Measurements from ENCODE around the gene IQSEC1.

Gene IQSEC1

DNA sequence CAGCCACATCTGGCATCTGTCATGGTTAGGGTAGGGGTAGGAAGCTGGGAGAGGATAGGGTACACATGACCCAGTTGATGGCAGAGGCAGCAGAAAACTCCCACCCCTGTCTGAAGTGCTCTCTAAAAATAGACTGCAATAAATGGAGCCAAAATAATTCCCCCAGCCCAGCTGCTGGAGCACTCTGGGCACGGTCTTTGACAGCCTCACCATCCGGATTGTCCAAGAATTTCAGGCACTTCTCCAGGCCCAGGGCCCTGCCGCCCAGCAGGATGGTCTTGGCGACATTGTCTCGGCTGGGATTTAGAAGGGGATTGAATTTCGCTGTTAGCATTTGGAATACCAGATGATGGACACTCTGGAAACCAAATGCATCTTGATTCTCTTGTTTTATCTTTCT, 103.7 kb downstream of the IQSEC1 start:
- no peaks in the 10 kb centered on the region for H3K36me3 ChIP-seq (ENCODE audit: insufficient read depth, low read length)

DNA sequence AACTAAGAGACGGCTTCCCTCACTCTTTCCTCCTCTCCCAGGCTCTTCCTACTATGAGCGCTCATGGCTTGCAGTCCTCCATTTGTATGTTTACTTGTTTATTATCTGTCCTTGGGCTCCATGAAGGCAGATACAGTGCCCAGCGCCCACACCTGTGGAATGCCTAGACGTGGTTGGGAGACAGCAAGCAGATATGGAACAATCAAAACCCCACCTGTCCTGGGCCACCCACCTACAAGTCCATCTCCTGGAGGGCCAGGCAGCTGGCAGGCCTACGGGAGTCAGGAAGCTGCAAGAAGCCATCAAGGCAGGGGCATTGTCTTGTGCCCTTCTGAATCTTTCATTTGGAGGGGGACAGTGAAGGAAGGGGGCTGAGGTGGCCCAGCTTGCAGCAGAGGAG, 104.7 kb downstream of the IQSEC1 start:
- Histone ChIP-seq H3K9me3 (replicated peaks; ENCODE audit: low read length) (no peaks in the 10 kb centered on the region), H3K4me2 (ENCODE audit: low read length) (no peak overlapping the region), H3K4me3 (ENCODE audit: low read length) (no peak overlapping the region), H3K4me1 (ENCODE audit: control insufficient read depth, insufficient read depth, low read length) (peaks cover 19% of the 10 kb centered on the region), H3K27me3 (ENCODE audit: control insufficient read depth, insufficient read depth, low read length) (peaks cover 15% of the 10 kb centered on the region), H3K9ac (ENCODE audit: low read depth, low read length) (no peak overlapping the region), H3K36me3 (ENCODE audit: insufficient read depth, low read length) (no peaks in the 10 kb centered on the region)

More for the DNA sequence above, 103.7 kb downstream of the IQSEC1 start:
- Histone ChIP-seq H3K27me3 (ENCODE audit: control insufficient read depth, insufficient read depth, low read length) (peaks cover 21% of the 10 kb centered on the region), H3K4me3 (ENCODE audit: low read length) (no peak overlapping the region), H3K4me1 (ENCODE audit: control insufficient read depth, insufficient read depth, low read length) (peaks cover 14% of the 10 kb centered on the region), H3K9me3 (replicated peaks; ENCODE audit: low read length) (no peaks in the 10 kb centered on the region), H3K9ac (ENCODE audit: low read depth, low read length) (no peak overlapping the region), H3K4me2 (ENCODE audit: low read length) (no peak overlapping the region)

DNA sequence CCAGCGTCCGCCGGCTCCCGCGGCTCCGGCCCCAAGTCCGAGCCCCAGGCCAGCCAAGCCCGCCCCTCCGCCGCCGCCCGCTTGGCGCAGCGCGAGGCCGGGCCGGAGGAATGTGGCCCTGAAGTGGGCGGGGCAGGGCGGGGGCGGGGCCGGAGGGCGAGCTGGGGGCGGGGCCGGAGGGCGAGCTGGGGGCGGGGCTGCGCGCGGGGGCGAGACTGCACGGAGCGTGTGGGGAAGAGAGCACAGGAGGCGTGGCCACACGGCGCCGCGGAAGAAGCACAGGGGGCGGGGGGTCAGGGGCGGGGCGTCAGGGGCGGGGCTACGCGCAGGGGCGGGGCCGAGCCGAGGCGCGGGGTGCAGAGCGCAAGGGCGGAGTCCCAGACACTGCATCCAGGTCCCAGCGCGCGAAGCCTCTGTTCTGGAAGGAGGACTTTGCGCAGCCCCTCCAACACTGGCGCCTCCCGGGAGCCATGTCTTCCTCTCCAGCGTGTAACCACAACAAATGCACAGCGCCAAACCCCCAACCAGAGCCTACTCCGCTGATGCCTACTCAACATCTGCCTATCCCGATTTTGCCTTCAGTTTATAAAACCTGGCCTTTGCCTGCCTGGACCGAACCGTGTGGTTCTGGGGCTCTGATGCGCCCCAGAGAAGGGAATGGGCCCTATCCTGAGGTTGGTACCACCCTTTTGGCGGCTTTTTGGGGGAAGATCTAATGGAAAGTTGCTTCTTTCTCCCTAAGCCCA, 105.5 kb downstream of the IQSEC1 start:
- Histone ChIP-seq H3K4me2 (ENCODE audit: low read length) (peak overlapping the region; percentile 89), H3K4me3 (ENCODE audit: low read length) (peak overlapping the region; percentile 78), H3K4me1 (ENCODE audit: control insufficient read depth, insufficient read depth, low read length) (peaks cover 19% of the 10 kb centered on the region), H3K9ac (ENCODE audit: low read depth, low read length) (peak overlapping the region; percentile 87), H3K36me3 (ENCODE audit: insufficient read depth, low read length) (no peaks in the 10 kb centered on the region), H3K27me3 (ENCODE audit: control insufficient read depth, insufficient read depth, low read length) (peaks cover 15% of the 10 kb centered on the region), H3K9me3 (replicated peaks; ENCODE audit: low read length) (no peaks in the 10 kb centered on the region)

DNA sequence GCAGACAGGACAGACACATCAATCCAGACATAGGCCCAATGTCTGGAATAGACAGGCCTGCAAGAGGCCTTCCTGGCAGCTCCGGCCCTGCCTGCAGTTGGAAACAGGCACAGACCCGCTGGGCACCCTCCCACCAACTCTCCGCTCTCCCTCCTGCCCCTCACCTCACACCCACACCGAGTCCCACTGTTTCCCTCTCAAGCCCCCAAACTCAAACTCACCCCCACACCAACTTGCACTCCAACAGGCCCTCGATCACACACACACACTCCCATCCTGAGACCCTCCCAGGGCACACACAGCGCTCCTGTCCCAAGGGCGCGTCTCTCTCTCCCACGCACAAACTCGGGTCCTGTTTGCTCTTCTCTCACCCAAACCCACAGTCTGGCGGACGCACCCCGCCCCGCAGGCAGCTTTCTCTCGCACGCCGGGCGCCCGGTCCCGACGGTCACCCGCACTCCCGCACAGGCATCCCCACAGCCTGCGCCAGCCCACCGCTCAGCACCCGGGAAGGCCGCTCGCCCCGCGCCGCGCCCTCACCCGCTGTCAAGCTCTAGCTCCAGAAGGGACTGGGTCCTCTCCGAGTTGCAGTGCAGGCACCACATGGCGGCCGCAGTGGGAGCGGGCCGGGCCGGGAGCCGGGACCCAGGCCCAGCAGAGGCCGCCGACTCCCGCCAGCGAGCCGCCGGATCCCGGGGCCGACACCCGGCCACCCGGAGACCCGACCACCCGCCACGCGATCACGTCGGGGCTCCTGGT, 106.2 kb downstream of the IQSEC1 start:
- H3K9me3 ChIP-seq (replicated peaks; ENCODE audit: low read length), result no peaks in the 10 kb centered on the region
- peak overlapping the region; percentile 78 for H3K4me3 ChIP-seq (ENCODE audit: low read length)
- H3K4me2 ChIP-seq (ENCODE audit: low read length), result peak overlapping the region; percentile 89
- no peaks in the 10 kb centered on the region for H3K36me3 ChIP-seq (ENCODE audit: insufficient read depth, low read length)
- peak overlapping the region; percentile 87 for H3K9ac ChIP-seq (ENCODE audit: low read depth, low read length)
- peaks cover 19% of the 10 kb centered on the region for H3K4me1 ChIP-seq (ENCODE audit: control insufficient read depth, insufficient read depth, low read length)
- peaks cover 15% of the 10 kb centered on the region for H3K27me3 ChIP-seq (ENCODE audit: control insufficient read depth, insufficient read depth, low read length)

DNA sequence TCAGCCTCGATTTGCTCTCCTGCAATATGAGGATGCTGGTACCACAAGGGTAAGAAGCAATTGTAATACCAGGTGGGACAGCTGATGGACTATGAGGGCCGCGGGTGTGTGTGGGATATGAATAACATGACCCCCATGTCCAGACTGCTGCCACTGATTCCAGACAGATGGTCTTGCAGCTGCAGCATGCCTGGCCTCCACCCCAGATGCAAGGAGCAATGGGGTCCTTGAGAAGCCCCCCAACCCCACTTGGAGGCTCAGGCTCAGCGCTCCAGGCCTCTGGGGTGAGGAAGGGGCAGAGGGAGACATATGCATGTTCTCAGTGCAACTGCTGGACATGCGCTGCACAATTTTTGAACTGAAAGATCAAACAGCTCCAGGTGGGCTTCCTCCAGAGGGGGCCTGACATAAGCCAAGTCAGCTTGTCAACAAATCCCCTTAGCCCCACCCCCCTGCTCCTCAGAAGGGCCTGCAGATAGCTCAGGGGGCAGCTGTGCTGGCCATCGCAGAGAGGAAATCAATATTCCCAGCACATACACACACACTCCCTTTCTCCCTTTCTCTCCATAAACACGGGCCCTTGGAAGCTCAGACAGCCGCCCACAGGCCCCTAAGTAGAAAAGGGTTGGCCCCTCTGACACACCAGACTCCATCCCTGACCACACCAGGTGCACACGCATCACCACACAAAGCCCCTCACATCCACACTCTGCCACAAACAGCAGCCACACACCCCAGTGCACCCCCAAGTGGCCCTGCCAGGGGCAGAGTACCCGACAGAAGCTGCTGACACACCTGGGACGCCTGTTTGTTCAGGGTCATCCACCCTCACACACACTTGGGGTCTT, 107.0 kb downstream of the IQSEC1 start:
- Histone ChIP-seq H3K4me1 (ENCODE audit: control insufficient read depth, insufficient read depth, low read length) (peaks cover 19% of the 10 kb centered on the region), H3K9ac (ENCODE audit: low read depth, low read length) (peak overlapping the region; percentile 87)

DNA sequence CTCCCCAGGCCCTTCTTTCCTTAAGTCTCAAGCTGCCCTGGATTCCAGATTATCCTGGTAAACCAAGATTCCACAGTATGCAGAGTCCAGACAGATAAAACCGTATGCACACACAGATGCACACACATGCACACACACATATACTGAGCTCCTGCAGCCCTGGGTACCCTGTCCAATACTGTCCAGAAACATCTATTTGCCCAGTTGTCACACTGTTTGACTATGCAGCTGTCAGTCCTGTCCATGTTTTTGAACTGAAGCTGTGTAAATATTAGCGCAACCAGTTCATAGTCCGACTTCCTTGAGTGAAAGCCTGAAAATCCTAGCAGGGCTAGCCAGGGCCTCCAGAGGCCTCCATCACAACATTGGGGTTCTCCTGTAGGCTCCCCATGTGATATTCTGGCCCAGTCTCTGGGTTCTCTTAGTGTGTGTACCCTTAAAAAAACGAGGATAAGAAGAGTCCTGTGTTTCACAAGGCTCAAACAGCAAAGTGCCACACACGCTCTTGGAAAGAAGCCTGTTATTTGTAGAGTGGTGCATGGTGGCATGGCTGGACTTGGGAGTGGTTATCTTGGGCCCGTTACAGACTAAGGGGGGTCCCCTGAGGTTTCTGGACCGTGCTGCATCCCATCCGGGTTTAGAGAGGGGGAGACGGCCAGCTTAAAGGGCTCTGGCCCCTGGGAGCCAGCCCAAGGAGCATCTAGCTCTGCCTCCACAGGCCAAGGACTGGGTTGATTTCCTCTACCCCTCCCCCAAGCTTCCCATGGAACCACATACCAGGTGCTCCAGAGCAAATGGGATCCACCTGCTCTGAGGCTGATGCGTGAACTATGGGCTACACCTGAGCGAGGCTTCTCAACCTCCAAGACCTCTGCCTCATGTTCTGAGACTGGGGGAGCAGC, 108.3 kb downstream of the IQSEC1 start:
- peaks cover 8% of the 10 kb centered on the region for H3K27me3 ChIP-seq (ENCODE audit: control insufficient read depth, insufficient read depth, low read length)
- peaks cover 19% of the 10 kb centered on the region for H3K4me1 ChIP-seq (ENCODE audit: control insufficient read depth, insufficient read depth, low read length)
- no peaks in the 10 kb centered on the region for H3K36me3 ChIP-seq (ENCODE audit: insufficient read depth, low read length)

More for the DNA sequence above, 107.0 kb downstream of the IQSEC1 start:
- Histone ChIP-seq H3K27me3 (ENCODE audit: control insufficient read depth, insufficient read depth, low read length) (peaks cover 15% of the 10 kb centered on the region), H3K9me3 (replicated peaks; ENCODE audit: low read length) (no peaks in the 10 kb centered on the region), H3K36me3 (ENCODE audit: insufficient read depth, low read length) (no peaks in the 10 kb centered on the region), H3K4me3 (ENCODE audit: low read length) (peak overlapping the region; percentile 78), H3K4me2 (ENCODE audit: low read length) (peak overlapping the region; percentile 89)

DNA sequence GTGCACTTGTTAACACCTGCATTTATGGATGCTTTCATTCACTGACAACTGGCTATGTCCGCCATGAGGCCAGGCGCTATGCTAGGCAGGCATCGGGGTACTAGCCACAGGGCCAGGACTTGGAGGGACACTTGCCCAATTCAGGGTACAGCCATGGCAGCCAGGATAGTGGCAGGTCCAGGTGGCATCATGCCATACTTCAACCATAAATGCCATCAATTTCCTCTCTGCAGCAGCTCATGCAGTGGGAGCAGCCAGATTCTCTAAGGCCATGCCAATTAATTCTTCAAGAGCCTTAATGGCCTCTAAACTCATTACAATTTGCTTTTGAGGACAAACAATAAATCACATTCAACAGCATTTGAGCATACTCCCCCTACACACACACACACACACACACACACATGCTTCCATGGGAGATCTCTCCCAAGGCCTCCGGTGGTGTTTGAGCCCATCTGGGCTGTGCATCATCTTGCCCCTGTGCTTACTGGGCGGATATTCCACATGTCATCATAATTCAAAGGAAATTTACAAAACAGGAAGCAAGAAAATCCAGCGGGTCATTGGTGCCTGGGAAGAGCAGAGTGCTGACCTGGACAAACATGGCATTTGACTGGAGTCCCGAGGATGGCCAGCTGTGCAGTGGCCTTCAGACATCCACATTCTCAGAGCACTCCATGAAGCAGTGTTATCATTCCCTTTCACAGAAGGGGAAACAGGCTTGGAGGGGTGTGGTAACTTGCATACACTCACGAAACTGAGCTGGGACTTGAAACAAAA, 109.1 kb downstream of the IQSEC1 start:
- Histone ChIP-seq H3K4me1 (ENCODE audit: control insufficient read depth, insufficient read depth, low read length) (peaks cover 19% of the 10 kb centered on the region), H3K36me3 (ENCODE audit: insufficient read depth, low read length) (no peaks in the 10 kb centered on the region), H3K9me3 (replicated peaks; ENCODE audit: low read length) (no peaks in the 10 kb centered on the region), H3K9ac (ENCODE audit: low read depth, low read length) (no peak overlapping the region), H3K4me3 (ENCODE audit: low read length) (no peak overlapping the region), H3K27me3 (ENCODE audit: control insufficient read depth, insufficient read depth, low read length) (peaks cover 5% of the 10 kb centered on the region), H3K4me2 (ENCODE audit: low read length) (no peak overlapping the region)

More for the DNA sequence above, 108.3 kb downstream of the IQSEC1 start:
- Histone ChIP-seq H3K4me2 (ENCODE audit: low read length) (no peak overlapping the region), H3K9me3 (replicated peaks; ENCODE audit: low read length) (no peaks in the 10 kb centered on the region), H3K9ac (ENCODE audit: low read depth, low read length) (no peak overlapping the region), H3K4me3 (ENCODE audit: low read length) (no peak overlapping the region)

DNA sequence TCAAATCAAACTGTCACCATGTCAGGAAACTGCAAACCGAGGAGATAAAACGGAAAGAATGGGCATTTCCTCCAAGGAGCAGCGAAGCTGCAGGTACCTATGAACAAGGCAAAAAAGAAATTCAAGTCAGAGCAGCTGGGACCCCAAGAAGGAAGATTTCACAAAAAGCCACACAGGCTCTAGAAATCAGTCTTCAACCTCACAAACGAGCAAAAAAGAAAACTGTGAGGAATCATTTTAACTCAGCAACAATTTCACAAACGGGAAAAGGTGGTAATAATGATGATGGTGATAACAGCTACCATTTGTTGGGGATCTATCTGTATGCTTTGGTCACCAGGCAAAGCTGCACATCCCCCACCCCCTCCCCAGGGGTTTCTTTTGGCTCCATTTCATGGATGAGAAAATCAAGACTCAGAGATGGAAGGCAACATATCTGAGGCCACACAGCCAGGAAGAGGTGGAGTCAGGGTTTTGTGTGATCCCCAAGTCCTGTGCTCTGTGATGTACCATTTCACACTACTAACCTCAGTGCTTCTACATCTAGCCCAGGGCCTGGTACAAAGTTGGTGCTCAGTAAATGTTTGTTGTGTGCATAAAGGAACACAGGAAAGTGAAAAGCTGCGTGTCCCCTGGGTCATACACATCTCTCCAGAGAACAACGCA, 109.9 kb downstream of the IQSEC1 start:
- Histone ChIP-seq H3K36me3 (ENCODE audit: insufficient read depth, low read length) (no peaks in the 10 kb centered on the region), H3K4me1 (ENCODE audit: control insufficient read depth, insufficient read depth, low read length) (peaks cover 19% of the 10 kb centered on the region), H3K9ac (ENCODE audit: low read depth, low read length) (no peak overlapping the region)

DNA sequence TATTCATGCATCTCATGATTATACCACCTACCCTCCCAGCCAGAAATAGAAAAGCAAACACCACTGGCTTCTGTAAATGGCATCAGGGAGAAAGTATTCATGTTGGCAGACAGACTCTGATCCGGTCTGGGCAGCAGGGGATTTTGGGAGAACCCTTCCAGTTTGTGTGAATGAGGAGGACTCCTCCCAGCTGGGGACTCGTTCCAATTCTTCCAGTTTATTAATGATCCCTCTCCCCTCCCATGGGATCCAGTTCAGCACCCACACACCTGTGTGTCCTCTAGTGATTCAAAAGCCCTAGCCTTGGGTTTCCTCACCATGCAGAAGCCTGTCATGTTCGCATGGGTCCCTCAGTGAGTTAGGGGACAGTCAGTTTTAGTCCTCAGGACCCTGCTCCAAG, 110.9 kb downstream of the IQSEC1 start:
- Histone ChIP-seq H3K9me3 (replicated peaks; ENCODE audit: low read length) (no peaks in the 10 kb centered on the region), H3K4me3 (ENCODE audit: low read length) (no peak overlapping the region)

More for the DNA sequence above, 109.9 kb downstream of the IQSEC1 start:
- Histone ChIP-seq H3K4me2 (ENCODE audit: low read length) (no peak overlapping the region), H3K4me3 (ENCODE audit: low read length) (no peak overlapping the region), H3K27me3 (ENCODE audit: control insufficient read depth, insufficient read depth, low read length) (no peaks in the 10 kb centered on the region), H3K9me3 (replicated peaks; ENCODE audit: low read length) (no peaks in the 10 kb centered on the region)

DNA sequence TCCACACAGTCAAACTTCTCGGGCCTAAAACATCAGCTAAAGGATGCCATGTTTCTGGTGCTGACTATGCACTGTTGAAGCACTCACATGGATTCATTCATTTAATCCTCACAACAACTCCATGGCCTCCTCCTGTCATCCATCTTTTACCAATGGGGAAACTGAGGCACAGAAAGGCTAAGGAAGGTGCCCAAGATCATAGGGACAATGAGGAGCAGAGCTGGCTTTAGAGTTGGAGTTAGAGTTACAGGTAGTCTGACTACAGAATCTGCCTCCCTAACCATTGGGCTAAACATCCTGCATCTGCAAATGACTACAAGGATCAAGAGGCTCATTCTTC, 111.6 kb downstream of the IQSEC1 start:
- no peaks in the 10 kb centered on the region for H3K9me3 ChIP-seq (replicated peaks; ENCODE audit: low read length)
- H3K4me1 ChIP-seq (ENCODE audit: control insufficient read depth, insufficient read depth, low read length), result peaks cover 10% of the 10 kb centered on the region
- H3K36me3 ChIP-seq (ENCODE audit: insufficient read depth, low read length), result no peaks in the 10 kb centered on the region
- no peaks in the 10 kb centered on the region for H3K27me3 ChIP-seq (ENCODE audit: control insufficient read depth, insufficient read depth, low read length)
- H3K9ac ChIP-seq (ENCODE audit: low read depth, low read length), result no peak overlapping the region
- no peak overlapping the region for H3K4me2 ChIP-seq (ENCODE audit: low read length)
- no peak overlapping the region for H3K4me3 ChIP-seq (ENCODE audit: low read length)

More for the DNA sequence above, 110.9 kb downstream of the IQSEC1 start:
- peaks cover 14% of the 10 kb centered on the region for H3K4me1 ChIP-seq (ENCODE audit: control insufficient read depth, insufficient read depth, low read length)
- no peak overlapping the region for H3K4me2 ChIP-seq (ENCODE audit: low read length)
- no peaks in the 10 kb centered on the region for H3K36me3 ChIP-seq (ENCODE audit: insufficient read depth, low read length)
- H3K27me3 ChIP-seq (ENCODE audit: control insufficient read depth, insufficient read depth, low read length), result no peaks in the 10 kb centered on the region
- no peak overlapping the region for H3K9ac ChIP-seq (ENCODE audit: low read depth, low read length)
